Stimulated activated CD4-positive, alpha-beta T cell treated with anti-CD3 and anti-CD28 coated beads, Interleukin-15, amount 100 ng/mL, for 48 hours (primary cell): ENCODE results near the gene PCNX2.

Source experiments
- DNase-seq, 2 donors: peaks; one replicate each; pipeline ENCODE4 v3.0.0-alpha.2; 2020; ENCODE audit warnings: low read depth in 2 of 2

Gene PCNX2

GRCh38 chr1:232983817-232984567 lies 311.5 kb downstream of the PCNX2 start:
- no peak for DNase-seq

GRCh38 chr1:232983375-232983774 lies 312.1 kb downstream of the PCNX2 start:
- no peak for DNase-seq

DNA sequence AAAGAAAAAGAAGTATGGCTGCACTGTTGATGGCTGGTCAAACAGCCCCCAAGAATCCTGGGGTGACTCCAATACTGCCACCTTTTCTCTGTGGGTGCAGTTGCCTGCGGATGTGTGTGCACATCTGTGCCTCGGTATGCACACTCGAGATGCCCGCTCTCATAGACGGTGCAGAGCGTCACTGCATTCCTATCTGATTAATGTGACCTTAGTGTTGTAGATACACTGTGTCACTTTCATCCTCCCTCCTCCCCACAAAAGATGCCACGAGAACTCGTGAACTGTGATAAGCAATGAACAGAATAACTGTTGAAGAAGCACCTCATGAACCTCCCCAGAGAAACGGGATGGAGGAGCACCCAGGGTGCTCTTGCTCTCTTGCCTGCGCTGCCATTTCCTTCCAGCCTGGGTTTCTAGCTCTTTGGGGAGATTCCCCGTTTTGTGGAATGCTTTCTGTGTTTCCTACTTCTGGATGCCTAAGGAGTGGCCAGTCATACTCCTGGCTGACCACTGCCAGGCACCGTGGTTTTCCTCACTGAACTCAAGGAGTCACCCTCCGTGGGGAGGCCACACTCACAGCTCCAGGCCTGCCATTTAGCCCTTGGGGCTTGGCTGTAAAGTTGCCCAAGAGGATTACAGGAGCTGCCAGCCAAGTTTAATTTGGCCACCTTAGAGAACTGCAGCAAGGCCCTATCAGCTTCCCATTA lies 313.1 kb downstream of the PCNX2 start:
- DNase-seq: no peak

GRCh38 chr1:232980986-232981560 lies 314.5 kb downstream of the PCNX2 start:
- no peak for DNase-seq

DNA sequence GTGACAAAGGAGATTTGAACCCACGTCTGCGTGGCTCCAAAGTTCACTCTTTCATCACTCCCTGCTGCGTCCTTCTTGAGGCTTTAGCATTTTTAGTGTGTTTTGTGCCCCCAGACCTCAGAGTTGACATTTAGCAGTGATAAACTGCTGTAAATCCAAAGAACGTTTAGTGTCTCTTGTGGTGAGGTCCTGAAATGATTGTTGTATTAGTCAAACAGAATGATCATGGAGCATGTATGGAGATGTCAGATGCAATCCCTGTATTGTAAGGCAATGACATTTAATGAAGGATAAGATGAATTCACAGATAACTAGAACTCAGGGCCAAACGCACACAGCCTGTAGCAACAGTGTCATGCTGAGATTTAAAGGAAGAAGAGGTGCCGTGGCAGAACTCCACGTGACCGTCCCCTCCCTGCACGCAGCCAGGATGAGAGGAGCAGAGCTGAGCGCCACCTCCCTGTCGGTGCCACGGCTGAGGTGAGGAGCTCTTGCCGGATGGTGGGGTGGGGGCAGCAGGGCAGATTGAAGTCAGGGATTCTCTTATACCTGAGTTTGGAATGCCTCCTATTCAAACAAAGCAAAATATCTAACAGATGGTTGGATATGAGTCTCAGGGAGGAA lies 315.1 kb downstream of the PCNX2 start:
- DNase-seq: no peak

DNA sequence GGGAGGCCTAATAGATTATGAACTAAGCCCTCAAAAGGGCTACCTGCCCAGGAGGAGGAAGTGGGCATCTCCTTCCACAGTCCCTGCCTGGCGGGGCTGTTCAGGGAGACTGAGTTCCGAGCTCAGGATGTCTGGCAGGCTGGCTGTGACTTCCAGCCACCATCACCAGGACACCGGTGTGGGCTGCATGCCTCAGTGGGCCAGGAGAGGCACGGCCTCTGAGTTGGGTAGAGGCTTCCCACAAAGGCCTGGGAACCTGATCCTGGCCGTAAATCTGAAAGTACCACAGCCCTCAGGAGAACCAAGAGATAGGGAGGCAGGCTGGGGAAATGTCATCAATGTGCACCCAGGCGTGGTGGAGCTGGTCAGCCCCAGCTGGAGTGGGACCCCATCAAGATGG lies 316.0 kb downstream of the PCNX2 start:
- no peak for DNase-seq

GRCh38 chr1:232978815-232979214 lies 316.7 kb downstream of the PCNX2 start:
- DNase-seq: no peak

GRCh38 chr1:232978091-232978634 lies 317.4 kb downstream of the PCNX2 start:
- DNase-seq: no peak

DNA sequence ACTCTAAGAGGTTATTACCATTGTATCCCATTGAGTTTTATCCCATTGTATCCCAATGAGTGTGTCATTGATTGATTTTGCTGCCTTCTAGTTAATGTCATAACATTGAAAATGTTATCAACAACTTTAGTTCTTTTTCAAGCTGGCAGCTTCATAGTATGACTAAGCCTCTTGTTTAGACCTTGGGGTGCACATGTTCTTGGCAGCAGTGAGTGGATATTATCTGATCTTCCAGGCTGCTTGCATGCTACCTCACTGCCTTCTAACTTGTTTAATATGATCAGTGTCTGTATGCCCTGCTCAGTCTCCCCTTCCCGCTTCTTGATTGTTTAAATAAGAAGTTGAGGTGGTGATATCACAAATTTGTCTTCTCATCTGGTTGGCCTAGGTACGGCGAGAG lies 320.6 kb downstream of the PCNX2 start:
- no peak for DNase-seq

DNA sequence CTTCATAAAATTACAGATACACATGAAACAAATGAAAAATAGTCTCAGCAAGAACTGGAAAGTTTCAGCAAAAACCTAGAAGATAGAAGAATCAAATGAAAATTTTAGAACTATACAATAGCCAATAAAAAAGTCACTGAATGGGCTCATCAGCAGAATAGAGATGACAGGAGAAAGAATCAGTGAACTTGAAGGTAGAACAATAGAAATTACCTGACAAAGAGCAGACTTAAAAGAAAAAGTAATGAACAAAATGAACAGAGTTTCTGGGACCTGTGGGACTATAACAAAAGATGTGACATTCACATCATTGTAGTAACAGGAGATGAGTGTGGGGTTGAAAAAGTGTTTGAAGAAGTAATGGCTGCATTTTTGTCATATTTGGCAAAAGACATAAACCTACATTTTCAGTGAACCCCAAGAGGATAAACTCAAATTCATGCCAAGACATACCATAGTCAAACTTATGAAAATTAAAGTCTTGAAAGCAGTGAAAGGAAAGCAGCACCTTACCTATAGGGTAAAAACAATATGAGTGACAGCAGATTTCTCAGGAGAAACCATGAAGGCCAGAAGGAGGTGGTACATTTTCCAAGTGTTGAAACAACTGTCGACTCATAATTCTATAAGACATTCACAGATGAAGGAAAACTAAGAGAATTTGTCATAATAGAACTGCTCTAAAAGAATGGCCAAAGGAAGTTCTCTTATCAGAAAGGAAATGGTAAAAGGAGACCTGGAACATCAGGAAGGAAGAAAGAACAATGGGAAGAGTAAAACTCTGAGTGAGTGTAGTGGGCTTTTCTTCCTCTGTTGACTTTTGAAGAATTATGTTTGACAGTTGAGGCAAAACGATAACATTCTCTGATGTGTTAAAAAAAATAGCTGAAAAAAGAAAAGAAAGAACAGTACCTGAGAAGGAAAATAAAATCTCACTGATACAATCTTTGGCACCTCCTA lies 321.6 kb downstream of the PCNX2 start:
- no peak for DNase-seq

DNA sequence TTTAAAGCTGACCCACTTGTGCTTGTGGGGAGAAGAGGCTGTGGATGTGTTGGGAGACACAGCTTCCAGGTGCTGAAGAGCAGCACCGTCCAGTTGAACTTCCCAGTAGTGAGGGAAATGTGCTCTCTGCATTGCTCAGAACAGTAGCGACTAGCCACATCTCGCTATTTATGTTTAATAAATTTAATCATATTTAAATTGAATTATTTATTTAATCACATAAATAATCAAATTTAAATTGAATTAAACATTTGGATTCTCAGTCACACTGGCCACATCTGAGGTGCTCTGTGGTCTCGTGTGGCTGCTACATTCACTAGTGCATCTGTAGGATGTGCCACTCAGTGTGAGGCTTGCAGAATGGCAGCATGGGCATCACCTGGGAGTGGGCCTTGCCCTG lies 325.0 kb downstream of the PCNX2 start:
- no peak for DNase-seq

- DNase-seq: no peak
These were observed 325.7 kb downstream of the PCNX2 start for GRCh38 chr1:232969799-232970198.

GRCh38 chr1:232968965-232969364 lies 326.6 kb downstream of the PCNX2 start:
- DNase-seq: no peak

DNA sequence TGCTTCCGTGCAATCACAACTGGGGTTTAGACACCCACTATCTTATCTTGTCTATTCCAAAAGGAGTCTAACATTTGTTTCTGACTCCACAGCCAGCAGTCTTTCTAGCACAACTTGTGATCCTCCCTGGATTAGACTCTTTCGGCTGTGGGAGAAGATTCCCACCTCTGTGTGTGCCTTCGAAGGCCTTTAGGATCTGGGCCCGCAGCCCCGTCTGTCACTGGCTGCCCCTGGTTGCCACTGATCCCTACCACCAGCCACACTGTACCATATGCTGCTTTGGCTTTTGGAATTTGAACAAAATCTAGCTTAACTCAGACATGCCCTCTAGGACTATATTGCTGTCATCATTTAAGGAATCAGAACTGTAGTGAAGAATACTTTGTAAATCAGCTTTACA lies 327.1 kb downstream of the PCNX2 start:
- no peak for DNase-seq

GRCh38 chr1:232966663-232967062 lies 328.9 kb downstream of the PCNX2 start:
- no peak for DNase-seq

DNA sequence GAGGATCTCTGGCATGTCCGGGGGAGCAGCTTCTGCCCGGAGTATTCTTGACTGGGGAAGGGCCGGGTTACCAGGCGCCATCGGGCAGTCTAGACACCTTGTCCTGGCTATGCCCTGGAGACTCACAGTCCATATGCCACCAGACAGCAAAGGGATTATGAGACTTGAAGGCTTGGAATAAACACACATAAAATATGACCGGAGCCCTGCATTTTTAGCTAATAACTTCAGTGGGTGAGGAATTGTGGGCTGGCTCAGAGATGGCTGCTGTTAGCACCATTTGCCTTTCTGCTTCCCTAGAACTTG lies 329.7 kb downstream of the PCNX2 start:
- no peak for DNase-seq

DNA sequence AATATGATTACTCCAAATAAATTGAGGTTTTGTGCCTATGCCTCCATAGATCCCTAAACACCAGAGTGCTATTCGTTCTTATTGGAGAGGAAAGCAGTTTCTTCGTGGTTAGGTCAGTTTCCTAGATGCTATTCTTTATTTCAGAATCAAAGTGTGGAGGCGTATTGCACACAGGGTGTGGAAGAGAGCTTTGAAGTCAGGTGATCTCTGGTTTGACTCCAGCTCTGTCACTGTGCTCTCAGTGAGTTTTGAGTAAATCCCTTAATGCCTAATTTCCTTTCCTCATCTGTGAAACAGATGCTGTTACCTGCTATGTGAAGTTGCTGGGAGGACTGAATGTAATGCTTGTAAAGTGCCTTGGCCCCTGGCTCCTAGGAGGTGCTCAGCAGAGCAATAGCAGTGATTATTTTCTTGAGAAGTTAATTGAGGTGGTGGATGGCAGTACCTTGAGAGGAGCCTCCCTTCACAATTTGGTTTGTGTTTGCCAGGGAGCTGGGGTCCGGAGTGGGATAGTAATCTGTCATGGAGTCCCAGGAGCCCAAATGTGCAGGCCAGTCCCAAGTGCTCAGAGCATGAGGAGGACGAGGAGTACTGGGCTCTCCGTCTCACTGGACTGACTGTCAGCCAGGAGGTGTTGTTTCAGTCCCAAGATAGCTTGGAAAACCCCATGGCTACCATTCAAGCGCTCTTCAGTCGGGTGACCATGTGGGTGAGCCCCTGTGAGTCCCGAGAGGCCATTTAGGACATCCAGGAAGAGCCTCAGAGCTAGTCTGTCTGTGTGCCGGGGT lies 330.2 kb downstream of the PCNX2 start:
- no peak for DNase-seq

- DNase-seq: no peak
These were observed 330.9 kb downstream of the PCNX2 start for GRCh38 chr1:232964601-232965000.

DNA sequence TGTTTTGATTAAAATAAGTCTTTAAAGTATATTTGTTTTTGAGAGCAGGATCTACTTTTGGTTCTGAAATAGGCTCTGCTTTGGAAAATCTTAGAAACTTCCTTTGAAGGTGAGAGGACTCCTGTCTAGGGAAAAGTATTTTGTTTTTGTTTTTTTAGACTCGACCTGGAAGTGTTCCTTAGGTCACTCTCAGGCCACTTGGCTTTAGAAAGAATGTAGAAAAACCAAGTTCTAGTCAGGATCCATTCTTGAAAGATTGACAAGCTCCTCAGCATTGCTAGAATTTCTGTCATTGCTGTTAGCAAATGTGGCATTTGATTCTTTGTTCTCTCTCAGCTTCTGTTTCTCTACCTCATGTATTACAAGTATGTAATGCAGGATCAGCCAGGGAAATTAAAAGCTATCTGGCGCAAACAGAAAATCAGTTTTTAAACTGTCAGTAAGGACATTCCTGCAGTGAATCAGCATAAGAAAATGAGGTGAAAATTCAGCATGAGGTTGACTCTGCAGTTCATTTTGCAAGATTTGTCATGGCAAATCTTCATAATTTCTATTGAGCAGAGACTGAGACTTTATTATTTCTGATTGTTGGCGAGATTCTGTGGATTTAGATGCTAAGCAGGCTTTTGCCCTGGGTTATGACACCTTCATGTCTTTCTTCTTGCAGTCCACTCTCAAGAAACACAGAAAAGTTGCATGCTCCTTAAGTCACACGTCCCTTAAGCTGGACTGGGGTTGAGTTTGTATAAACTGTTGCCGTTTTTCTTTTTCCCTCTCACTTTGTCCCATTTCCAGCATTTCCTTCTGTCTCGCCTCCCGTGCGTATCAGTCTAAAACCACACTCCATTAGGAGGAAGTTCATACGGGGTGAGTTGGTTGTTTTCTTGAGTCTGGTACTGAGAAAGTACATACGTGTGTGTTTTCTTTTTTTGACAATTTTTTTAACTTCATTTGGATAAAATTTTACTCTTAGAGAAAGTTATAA lies 332.5 kb downstream of the PCNX2 start:
- no peak for DNase-seq
